IPS-NIHi11 (cell line): Measurements from ENCODE around the gene MICAL2.

Experiments
- DNase-seq: peaks from one replicate; pipeline ENCODE4 v3.0.0; 2012; ENCODE audit warnings: mixed read lengths, low spot score

The MICAL2 gene

GRCh38 chr11:12287374-12288211 lies 177.2 kb downstream of the MICAL2 start:
- peak; percentile 75 for DNase-seq

GRCh38 chr11:12288212-12288930 lies 178.0 kb downstream of the MICAL2 start:
- DNase-seq, result peak; percentile 89

DNA sequence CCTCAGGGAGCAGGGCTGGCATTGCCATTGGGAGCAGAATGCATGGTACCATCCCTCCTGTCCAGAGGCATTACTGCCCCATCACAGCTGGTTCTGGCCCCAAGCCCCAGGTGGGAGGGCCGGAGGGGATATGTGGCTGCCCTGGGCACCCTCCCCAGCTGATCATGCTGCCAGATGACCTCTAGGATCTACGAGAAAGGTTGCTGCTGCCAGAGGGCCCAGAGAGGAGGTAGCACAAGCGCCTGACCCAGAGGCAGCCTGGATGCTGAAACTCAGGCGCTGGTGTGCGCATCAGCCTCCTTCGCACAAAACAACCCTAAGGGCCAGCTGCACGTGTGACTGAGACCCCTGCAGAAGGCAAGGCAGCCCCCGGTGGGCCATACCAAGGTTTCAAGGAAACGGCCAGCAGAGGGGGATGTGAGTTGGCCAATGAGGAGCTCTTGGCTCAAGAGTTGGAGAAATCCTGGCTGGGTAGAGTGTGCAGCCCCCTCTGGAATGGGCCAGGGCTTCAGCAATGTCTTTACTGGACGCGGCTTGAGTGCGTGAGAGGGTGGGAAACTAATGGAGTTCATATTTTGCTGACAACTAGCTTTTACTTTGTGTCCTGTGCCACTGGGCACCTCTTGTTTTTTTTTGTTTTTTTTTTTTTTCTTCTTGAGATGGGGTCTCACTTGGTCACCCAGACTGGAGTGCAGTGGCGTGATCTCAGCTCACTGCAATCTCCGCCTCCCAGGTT lies 178.7 kb downstream of the MICAL2 start:
- DNase-seq, result no peak

GRCh38 chr11:12289667-12290476 lies 179.5 kb downstream of the MICAL2 start:
- DNase-seq, result no peak

DNA sequence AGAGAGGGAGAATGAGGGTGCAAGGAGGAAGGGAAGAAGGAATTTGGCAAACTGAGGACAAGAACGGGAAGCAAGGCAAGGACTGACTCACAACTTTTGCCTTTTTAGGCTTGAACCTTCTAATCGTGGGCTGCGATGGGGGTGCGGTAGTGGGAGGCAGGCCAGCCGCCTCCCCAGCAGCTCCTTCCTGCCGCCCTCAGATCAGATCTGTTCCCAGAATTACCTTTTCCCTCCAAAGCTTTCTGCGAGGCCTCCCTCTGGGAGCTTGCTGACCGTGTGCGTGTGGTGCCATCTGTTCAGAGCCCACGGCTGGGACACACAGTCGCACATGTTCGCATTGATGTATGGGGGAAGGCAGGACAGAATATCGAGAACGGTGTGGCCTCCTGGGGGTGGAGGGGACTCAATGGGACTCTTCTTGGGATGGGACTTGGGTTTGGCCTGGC lies 180.1 kb downstream of the MICAL2 start:
- DNase-seq, result no peak

DNA sequence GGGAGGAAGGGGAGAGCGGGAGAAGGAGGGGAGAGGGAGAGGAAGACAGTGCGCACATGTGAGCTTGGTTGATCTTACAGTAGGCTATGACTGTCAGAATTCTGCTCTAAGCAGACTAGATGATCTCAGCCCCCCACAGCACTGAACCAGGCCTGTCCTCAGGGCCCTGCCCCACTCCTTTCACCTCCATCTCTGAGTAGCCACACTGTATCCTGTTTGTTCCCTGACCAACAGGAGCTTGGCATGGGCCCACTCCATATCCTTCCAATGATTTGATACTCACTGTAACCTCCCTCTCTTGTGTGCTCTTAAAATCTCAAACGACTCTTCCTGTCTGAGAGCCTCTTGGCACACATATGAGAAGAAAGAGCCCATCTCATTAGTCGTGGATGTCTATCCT lies 180.9 kb downstream of the MICAL2 start:
- DNase-seq, result no peak

- DNase-seq, result no peak
Observed at GRCh38 chr11:12291766-12292165, 181.4 kb downstream of the MICAL2 start.

GRCh38 chr11:12292766-12293165 lies 182.4 kb downstream of the MICAL2 start:
- DNase-seq, result no peak

DNA sequence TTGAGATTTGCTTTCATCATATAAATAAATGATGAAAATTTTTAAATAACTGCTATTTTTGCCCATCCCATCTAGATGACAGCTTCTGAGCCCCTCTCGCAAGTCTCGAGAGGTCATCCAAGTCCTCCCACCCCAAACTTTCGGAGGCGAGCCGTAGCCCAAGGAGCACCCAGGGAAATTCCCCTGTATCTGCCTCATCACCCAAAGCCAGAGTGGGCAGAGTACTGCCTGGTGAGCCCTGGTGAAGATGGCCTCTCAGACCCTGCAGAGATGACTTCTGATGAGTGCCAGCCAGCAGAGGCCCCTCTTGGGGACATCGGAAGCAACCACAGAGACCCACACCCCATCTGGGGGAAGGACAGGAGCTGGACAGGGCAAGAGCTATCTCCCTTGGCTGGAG lies 183.1 kb downstream of the MICAL2 start:
- DNase-seq, result no peak

- no peak for DNase-seq
Observed at GRCh38 chr11:12294613-12295012, 184.2 kb downstream of the MICAL2 start.

- DNase-seq, result no peak
Observed at GRCh38 chr11:12295943-12296342, 185.6 kb downstream of the MICAL2 start.

- no peak for DNase-seq
Observed at GRCh38 chr11:12298610-12299009, 188.2 kb downstream of the MICAL2 start.

DNA sequence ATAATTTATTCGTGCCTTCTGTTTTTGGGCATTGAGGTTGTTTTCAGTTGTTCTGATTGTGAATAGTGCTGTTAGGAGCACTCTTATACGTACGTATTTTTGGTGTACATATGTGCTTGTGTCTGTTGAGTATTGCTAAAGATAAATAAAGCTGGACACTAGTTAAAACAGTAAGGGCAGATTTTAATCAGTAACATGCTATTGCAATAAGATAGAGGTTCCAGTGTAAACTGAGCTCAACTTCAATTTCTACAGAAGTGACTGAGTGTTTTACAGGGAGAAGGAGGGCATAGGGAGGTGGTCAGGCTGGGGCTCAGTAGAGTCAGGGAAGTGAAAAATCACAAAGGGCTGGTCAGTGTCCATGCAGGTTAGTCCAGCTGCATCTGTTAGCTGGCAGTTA lies 191.0 kb downstream of the MICAL2 start:
- no peak for DNase-seq

DNA sequence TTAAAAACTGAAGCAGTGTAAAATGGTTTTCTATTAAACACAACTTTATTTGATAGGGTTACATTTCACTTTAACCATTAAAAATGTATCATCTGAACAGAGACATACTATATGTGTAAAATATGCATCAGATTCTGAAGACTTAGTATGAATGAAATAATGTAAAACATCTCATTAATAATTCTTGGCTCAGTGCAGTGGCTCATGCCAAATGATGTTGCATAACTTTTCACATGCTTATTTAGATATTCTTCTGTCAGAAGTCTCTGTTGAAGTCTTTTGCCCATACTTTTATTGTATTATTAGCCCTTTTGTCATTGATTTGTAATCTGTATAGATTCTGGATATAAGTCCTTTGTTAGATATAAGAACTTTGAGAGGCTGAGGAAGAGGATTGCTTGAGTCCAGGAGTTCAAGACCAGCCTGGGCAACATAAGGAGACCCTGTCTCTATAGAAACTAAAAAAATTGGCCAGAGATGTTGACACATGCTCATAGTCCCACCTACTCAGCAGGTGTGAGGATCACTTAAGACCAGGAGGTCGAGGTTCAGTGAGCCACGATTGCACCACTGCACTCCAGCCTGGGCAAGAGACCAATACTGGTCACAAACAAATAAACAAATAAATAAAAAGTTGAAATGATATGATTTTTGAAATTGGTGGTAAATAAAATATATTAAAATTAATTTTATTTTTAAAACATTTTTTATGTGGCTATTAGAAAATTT lies 193.2 kb downstream of the MICAL2 start:
- DNase-seq, result no peak

GRCh38 chr11:12306830-12307229 lies 196.4 kb downstream of the MICAL2 start:
- DNase-seq, result no peak

- no peak for DNase-seq
Observed at GRCh38 chr11:12312132-12312531, 201.7 kb downstream of the MICAL2 start.
